ENCODE measurements around the gene CD36. TPM values are rescaled to one million over a fixed set of nuclear protein-coding genes. Genes with fewer than 3 reads are reported as not detected.

CD36 gene
- total RNA-seq, 1 experiment from 2014 or later: not detected

- no peaks in the 10 kb centered on the region for H3K36me3 ChIP-seq
- H3K27me3 ChIP-seq: no peaks in the 10 kb centered on the region
- H3K9me3 ChIP-seq: no peaks in the 10 kb centered on the region
- no peak overlapping the region for H3K4me3 ChIP-seq
- DNase-seq: no peak
Measured at GRCh38 chr7:80707318-80707717, 68.9 kb downstream of the CD36 start.

- H3K27me3 ChIP-seq: no peaks in the 10 kb centered on the region
Measured at GRCh38 chr7:80708123-80708522, 69.7 kb downstream of the CD36 start.

GRCh38 chr7:80711531-80711930 lies 73.1 kb downstream of the CD36 start:
- H3K9me3 ChIP-seq: no peaks in the 10 kb centered on the region
- DNase-seq: peak; percentile 81
- no peak overlapping the region for H3K4me3 ChIP-seq
- H3K27me3 ChIP-seq: no peaks in the 10 kb centered on the region
- H3K36me3 ChIP-seq: no peaks in the 10 kb centered on the region

More at GRCh38 chr7:80708123-80708522, 69.7 kb downstream of the CD36 start:
- no peaks in the 10 kb centered on the region for H3K36me3 ChIP-seq
- no peak overlapping the region for H3K4me3 ChIP-seq
- H3K9me3 ChIP-seq: no peaks in the 10 kb centered on the region
- no peak for DNase-seq

- DNase-seq: peak; percentile 57
Measured at GRCh38 chr7:80719261-80719660, 80.8 kb downstream of the CD36 start.

GRCh38 chr7:80720146-80720545 lies 81.7 kb downstream of the CD36 start:
- DNase-seq: no peak
- H3K4me3 ChIP-seq: no peak overlapping the region
- H3K27me3 ChIP-seq: no peaks in the 10 kb centered on the region
- H3K9me3 ChIP-seq: no peaks in the 10 kb centered on the region
- H3K36me3 ChIP-seq: no peaks in the 10 kb centered on the region

More at GRCh38 chr7:80719261-80719660, 80.8 kb downstream of the CD36 start:
- no peaks in the 10 kb centered on the region for H3K36me3 ChIP-seq
- no peak overlapping the region for H3K4me3 ChIP-seq
- H3K27me3 ChIP-seq: no peaks in the 10 kb centered on the region
- H3K9me3 ChIP-seq: no peaks in the 10 kb centered on the region

- peak; percentile 56 for DNase-seq
- no peak overlapping the region for H3K4me3 ChIP-seq
Measured at GRCh38 chr7:80721883-80722615, 83.6 kb downstream of the CD36 start.

GRCh38 chr7:80722616-80723195 lies 84.3 kb downstream of the CD36 start:
- Histone ChIP-seq H3K36me3 (no peaks in the 10 kb centered on the region), H3K27me3 (no peaks in the 10 kb centered on the region), H3K4me3 (no peak overlapping the region), H3K9me3 (no peaks in the 10 kb centered on the region)
- DNase-seq: peak; percentile 93

More at GRCh38 chr7:80721883-80722615, 83.6 kb downstream of the CD36 start:
- no peaks in the 10 kb centered on the region for H3K9me3 ChIP-seq
- no peaks in the 10 kb centered on the region for H3K27me3 ChIP-seq
- H3K36me3 ChIP-seq: no peaks in the 10 kb centered on the region

DNA sequence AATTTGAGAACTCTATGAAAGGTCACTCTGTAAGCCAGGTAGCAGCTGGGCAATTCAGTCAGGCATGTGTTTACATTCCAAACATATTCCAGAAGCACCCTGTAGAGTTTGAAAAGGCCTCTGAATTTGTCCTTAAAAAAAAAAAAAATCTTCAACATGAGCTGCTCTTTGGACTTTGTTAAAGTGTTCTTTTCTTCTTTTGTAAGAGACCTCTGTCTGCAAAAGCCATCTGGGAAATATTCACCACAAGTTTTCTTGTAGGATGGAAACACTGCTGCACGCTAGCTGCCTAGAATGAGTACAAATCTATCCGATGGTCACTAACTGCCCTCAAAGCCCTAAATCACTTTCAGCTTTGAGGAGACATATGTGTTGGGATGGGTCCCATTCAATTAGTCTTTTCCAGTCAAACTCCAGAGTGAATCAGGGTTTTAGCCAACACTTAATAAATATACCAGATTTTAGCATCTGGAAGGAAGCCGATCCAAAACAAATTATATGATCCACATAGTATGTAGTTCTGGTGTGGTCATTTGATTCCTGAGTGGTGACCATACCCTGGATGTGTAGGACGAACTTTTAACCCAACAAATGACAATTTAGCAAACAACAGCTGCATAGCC lies 85.9 kb downstream of the CD36 start:
- H3K9me3 ChIP-seq: no peaks in the 10 kb centered on the region
- no peak overlapping the region for H3K4me3 ChIP-seq
- peak; percentile 29 for DNase-seq
- H3K36me3 ChIP-seq: no peaks in the 10 kb centered on the region
- no peaks in the 10 kb centered on the region for H3K27me3 ChIP-seq

DNA sequence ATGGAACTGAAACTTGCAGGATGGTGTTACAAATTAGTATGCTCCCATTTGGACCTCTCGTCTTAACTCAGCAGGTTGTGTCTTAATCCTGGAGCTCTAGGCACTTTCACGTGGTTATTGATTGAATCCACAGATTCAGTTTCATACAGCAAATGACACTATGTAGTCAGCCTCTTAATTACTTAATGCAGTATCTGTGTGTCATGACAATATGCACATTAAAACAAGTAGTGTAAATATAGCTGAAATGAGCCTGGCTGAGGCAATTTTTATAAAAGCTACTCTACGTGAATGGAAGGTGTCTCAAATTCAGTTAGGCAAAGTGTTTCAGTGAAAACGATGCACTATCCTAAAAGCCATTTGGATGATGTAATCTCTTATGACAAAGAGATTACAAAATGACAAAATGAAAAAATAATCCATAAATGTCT lies 86.8 kb downstream of the CD36 start:
- Histone ChIP-seq H3K27me3 (no peaks in the 10 kb centered on the region), H3K4me3 (no peak overlapping the region), H3K36me3 (no peaks in the 10 kb centered on the region), H3K9me3 (no peaks in the 10 kb centered on the region)
- DNase-seq: no peak

Other genes with a start within 250 kb of the CD36 start
- gene GNAT3, start 126.6 kb upstream of the CD36 start, total RNA-seq (2014; rRNA removed; shearing (Covaris generic); ENCODE audit: low replicate concordance): not detected in 2 replicates